Ascending aorta (tissue), 2 donors: ENCODE measurements around the gene SART3. TPM values are rescaled to one million over a fixed set of nuclear protein-coding genes. Genes with fewer than 3 reads are reported as not detected.
A peak's percentile ranks its signal among the peaks of the same experiment; 100 is the strongest.

Source experiments
- DNase-seq, 2 donors: peaks; one replicate each; pipeline ENCODE4 v3.0.0-alpha.2; 2019; ENCODE audit warnings: low spot score in 2 of 2
- H3K27ac ChIP-seq, 2 donors: fragments of 200-600 bp; sonication (generic); one replicate each; pipeline ENCODE4 v1.5.1; 2016 to 2017; ENCODE audit warnings: mild to moderate bottlenecking in 1 of 2
- H3K27me3 ChIP-seq: fragments of 200-600 bp; sonication (generic); one replicate; pipeline ENCODE4 v1.5.1; 2017
- H3K36me3 ChIP-seq, 2 donors: fragments of 200-600 bp; sonication (generic); one replicate each; pipeline ENCODE4 v1.5.1; 2016
- H3K4me1 ChIP-seq, 2 donors: fragments of 200-600 bp; sonication (generic); one replicate each; pipeline ENCODE4 v1.5.1; 2016 to 2017; ENCODE audit warnings: mild to moderate bottlenecking in 1 of 2
- H3K4me3 ChIP-seq, 2 donors: fragments of 200-600 bp; sonication (generic); one replicate each; pipeline ENCODE4 v1.5.1; 2016 to 2017; ENCODE audit warnings: mild to moderate bottlenecking in 1 of 2
- H3K9me3 ChIP-seq, 2 donors: fragments of 200-600 bp; sonication (generic); one replicate each; pipeline ENCODE4 v1.5.1; 2016
- intact Hi-C: fragments of 100-400 bp; cut with DNase I; formaldehyde crosslinking; loops from one replicate; pipeline ENCODE4 v1.15.1; 2023
- total RNA-seq: library from RNA; depleted of rRNA; stranded (reverse); fragments of >200 nt; gene quantifications from one replicate; pipeline ENCODE4 v1.1.0, GENCODE V29; 2016
- TF ChIP-seq, protein P1 (sequence below), 3 experiments: fragments of 200-600 bp in 2 of 3; fragments of 450-650 bp in 1 of 3; sonication (generic) in 2 of 3; IDR thresholded peaks; one replicate each; pipeline ENCODE4 v1.5.1; 2016 to 2019; ENCODE audit warnings: antibody characterized with exemption in 3 of 3, mild to moderate bottlenecking in 1 of 3, moderate library complexity in 1 of 3

SART3 gene, protein sequence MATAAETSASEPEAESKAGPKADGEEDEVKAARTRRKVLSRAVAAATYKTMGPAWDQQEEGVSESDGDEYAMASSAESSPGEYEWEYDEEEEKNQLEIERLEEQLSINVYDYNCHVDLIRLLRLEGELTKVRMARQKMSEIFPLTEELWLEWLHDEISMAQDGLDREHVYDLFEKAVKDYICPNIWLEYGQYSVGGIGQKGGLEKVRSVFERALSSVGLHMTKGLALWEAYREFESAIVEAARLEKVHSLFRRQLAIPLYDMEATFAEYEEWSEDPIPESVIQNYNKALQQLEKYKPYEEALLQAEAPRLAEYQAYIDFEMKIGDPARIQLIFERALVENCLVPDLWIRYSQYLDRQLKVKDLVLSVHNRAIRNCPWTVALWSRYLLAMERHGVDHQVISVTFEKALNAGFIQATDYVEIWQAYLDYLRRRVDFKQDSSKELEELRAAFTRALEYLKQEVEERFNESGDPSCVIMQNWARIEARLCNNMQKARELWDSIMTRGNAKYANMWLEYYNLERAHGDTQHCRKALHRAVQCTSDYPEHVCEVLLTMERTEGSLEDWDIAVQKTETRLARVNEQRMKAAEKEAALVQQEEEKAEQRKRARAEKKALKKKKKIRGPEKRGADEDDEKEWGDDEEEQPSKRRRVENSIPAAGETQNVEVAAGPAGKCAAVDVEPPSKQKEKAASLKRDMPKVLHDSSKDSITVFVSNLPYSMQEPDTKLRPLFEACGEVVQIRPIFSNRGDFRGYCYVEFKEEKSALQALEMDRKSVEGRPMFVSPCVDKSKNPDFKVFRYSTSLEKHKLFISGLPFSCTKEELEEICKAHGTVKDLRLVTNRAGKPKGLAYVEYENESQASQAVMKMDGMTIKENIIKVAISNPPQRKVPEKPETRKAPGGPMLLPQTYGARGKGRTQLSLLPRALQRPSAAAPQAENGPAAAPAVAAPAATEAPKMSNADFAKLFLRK
- 22.9 TPM for total RNA-seq

DNA sequence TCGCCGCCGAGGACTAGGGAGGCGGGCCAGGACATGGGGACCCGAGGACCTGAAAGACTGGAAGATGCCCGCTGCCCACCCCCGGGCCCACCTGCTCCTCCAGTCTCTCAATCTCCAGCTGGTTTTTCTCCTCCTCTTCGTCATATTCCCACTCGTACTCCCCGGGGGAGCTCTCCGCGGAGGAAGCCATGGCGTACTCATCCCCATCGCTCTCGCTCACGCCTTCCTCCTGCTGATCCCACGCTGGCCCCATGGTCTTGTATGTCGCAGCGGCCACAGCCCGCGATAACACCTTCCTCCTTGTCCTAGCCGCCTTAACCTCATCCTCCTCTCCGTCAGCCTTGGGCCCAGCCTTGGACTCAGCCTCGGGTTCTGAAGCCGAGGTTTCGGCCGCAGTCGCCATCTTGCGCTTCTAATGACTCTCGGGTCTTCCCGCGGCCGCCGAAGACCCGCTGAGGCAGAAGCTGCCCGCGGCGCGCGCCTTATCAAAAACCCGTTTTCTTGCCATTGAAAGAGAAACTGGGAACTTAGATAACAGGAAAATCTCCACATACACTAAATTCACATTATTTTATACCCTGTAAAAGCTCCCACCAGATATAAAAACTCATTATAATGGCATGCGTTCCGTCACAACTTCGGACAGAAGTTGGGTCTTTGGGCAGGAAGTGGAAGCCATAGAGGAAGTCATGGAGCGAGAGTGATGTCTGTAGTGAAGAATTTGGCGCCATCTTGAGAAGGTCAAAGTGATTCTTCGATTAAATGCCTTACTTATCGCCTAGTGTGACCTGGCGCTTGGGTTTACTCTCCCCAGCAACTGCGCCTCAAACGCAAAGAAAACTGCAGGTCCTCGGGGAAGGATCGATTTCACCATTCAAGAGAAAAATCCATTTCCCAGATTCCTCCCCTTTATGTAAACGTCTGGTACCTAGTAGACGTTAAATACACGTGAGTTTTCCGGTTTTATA, at the start of gene SART3:
Gene SART3, minus strand, starts transcription at position 422 of the 968 bp plus-strand sequence. Its CDS starts 19 bp downstream, at position 403.
- H3K27ac ChIP-seq, result peak within 1 kb of the TSS; percentile 78 to 90
- intact Hi-C loops, result loop anchor here (5.0 kb wide), 4 partner anchors 491 to 1436 kb away; partner anchors contain the start of genes ANKRD13A, GIT2, PRDM4 and USP30
- peaks cover 11 to 24% of the 10 kb centered on the region in 2 donors for H3K36me3 ChIP-seq
- peaks cover 7 to 35% of the 10 kb centered on the region in 2 donors for H3K4me1 ChIP-seq
- H3K4me3 ChIP-seq, result peak within 1 kb of the TSS; percentile 96
- DNase-seq, result peak; percentile 29 to 82
- TF ChIP-seq, protein P1, sequence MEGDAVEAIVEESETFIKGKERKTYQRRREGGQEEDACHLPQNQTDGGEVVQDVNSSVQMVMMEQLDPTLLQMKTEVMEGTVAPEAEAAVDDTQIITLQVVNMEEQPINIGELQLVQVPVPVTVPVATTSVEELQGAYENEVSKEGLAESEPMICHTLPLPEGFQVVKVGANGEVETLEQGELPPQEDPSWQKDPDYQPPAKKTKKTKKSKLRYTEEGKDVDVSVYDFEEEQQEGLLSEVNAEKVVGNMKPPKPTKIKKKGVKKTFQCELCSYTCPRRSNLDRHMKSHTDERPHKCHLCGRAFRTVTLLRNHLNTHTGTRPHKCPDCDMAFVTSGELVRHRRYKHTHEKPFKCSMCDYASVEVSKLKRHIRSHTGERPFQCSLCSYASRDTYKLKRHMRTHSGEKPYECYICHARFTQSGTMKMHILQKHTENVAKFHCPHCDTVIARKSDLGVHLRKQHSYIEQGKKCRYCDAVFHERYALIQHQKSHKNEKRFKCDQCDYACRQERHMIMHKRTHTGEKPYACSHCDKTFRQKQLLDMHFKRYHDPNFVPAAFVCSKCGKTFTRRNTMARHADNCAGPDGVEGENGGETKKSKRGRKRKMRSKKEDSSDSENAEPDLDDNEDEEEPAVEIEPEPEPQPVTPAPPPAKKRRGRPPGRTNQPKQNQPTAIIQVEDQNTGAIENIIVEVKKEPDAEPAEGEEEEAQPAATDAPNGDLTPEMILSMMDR (IDR thresholded peaks at IDR 0.05), result no peak
- no peaks in the 10 kb centered on the region for H3K9me3 ChIP-seq
- no peaks in the 10 kb centered on the region for H3K27me3 ChIP-seq

DNA sequence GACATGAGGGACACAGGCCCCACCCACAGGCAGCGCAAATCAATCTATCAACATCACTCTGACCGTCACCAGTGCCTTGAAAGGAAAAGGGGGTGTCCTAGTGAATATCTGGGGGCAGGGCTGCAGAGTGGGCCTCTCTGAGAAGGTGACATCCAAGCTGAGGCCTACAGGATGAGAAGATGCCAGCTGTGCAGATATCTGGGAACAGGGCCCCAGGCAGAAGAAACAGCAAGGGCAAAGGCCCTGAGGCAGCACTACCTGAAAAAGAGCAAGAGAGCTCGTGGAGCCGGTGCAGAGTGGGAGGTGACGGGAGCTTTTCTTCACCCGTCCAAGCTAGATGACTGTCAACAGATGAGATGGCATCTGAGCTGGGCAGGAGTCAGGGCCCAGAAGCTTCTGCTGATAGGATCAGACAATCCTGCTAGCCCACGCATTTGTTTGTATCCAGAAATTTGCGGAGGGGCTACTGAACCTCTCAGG, 49.4 kb upstream of the SART3 start:
- DNase-seq, result no peak
- H3K36me3 ChIP-seq, result no peaks in the 10 kb centered on the region
- intact Hi-C loops, result no loop called here

DNA sequence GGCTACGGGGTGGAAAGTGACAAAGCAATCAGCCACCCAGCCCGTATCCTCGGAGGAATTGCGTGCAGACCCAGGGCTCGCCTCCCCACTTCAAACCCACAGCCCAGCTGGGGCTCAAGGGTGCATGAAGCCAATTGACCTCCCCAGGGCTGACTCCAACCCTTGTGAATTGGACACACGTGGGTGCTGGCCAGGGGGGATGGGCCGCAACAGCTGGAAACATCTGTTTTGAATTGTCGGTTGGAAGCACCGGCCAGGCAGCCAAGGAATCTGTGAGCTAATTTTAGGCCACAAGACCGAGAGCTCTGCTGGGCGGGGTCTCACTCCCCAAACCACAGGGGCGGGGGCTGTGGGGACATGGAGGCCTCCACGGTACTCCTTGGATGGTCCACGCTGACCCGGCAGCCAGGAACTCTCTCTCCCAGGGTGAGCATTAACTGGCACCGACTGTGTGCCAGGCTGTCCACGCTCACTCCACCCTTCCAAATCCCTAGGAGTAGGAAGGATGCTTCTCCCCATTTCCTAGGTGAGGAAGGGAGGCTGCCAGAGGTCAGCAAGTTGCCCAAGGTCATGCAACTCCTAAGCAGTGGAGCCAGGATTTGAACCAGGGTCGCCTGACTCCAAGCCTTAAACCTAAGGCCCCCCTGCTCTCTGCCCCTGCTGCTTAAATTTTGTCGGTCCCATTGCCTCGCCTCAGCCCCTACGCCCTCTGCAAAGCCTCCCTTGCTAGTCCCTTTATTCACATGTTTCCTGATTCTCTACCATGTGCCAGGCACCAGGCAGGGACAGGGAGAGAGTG, 48.8 kb upstream of the SART3 start:
- Histone ChIP-seq H3K27me3 (no peaks in the 10 kb centered on the region), H3K9me3 (no peaks in the 10 kb centered on the region), H3K27ac (no peak overlapping the region), H3K36me3 (no peaks in the 10 kb centered on the region), H3K4me1 (peaks cover 0 to 2% of the 10 kb centered on the region in 2 donors), H3K4me3 (no peak overlapping the region)
- no peak for DNase-seq
- TF ChIP-seq, protein P1 (IDR thresholded peaks at IDR 0.05), result no peak
- intact Hi-C loops, result no loop called here

More for the DNA sequence above, 49.4 kb upstream of the SART3 start:
- H3K4me3 ChIP-seq, result no peak overlapping the region
- TF ChIP-seq, protein P1 (IDR thresholded peaks at IDR 0.05), result no peak
- H3K4me1 ChIP-seq, result peaks cover 0 to 2% of the 10 kb centered on the region in 2 donors
- H3K27ac ChIP-seq, result no peak overlapping the region
- no peaks in the 10 kb centered on the region for H3K27me3 ChIP-seq
- no peaks in the 10 kb centered on the region for H3K9me3 ChIP-seq

DNA sequence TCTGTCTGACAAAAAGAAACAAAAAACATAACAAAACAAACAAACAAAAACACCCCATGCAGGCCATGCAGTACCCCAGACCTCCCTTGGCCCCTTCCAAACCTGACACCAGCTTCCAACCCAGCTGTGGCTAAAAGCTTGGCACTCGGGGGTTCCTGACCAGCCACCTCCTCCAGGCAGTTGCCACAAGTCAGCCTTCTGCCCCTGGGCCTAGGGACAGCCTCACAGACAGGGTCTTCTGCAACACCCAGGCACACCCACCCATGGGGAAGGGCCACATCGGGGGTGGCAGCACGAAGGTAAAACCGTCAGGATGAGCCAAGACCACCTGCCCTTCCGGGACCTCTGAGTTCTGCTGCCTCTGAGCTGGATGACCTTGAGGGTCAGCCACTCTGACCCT, 47.6 kb upstream of the SART3 start:
- intact Hi-C loops, result no loop called here
- Histone ChIP-seq H3K36me3 (no peaks in the 10 kb centered on the region), H3K4me1 (peaks cover 0 to 2% of the 10 kb centered on the region in 2 donors), H3K4me3 (no peak overlapping the region), H3K9me3 (no peaks in the 10 kb centered on the region), H3K27me3 (no peaks in the 10 kb centered on the region), H3K27ac (no peak overlapping the region)
- TF ChIP-seq, protein P1 (IDR thresholded peaks at IDR 0.05), result no peak
- DNase-seq, result no peak
